ENCODE data around the gene CFAP299.
A peak's percentile ranks its signal among the peaks of the same experiment; 100 is the strongest.

Gene CFAP299

DNA sequence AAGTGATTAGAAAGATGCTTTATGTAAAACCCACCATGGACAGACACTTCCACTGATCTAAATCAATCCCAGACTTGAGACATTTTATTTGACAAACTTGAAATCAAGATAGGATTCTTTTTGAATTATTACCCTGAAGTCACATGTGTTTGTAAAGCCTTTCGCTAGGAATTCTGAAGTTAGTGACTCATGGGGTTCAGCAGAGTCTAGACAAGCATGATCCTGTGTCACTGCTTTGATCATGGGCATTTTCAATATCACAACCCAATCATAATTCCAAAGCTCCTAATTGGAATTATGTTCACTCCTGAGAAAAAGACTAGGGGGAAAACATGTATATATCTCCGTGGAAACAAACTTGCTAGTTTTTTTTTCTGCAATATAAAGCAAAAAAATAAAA, 627.5 kb downstream of the CFAP299 start:
- FAIRE-seq, result no peak

GRCh38 chr4:80967346-80967745, 631.8 kb downstream of the CFAP299 start:
- FAIRE-seq, result no peak

- FAIRE-seq, result no peak
These were observed 644.7 kb downstream of the CFAP299 start for GRCh38 chr4:80980239-80980638.

- FAIRE-seq, result no peak
These were observed 650.5 kb downstream of the CFAP299 start for GRCh38 chr4:80986011-80986410.

GRCh38 chr4:80989921-80990544, 654.5 kb downstream of the CFAP299 start:
- peak; percentile 79 for FAIRE-seq

DNA sequence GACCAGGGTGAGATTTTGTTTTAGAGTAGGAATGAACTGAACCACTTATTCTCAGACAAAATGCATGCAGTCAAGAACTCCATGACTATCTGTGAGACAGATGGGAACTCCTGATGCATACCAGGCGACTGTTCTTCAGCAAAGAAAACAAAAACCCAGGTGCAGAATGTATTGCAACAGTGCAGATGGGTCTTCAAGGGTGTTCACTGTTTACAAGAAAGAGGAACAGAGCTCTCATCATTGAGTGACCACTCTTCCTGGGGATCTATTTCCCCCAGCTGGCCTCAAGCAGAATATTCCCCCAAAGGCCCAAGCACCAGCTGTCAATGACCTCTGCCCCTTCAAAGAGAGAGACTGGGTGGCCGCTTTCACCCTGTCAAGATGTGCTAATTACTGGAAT, 655.3 kb downstream of the CFAP299 start:
- FAIRE-seq, result no peak

DNA sequence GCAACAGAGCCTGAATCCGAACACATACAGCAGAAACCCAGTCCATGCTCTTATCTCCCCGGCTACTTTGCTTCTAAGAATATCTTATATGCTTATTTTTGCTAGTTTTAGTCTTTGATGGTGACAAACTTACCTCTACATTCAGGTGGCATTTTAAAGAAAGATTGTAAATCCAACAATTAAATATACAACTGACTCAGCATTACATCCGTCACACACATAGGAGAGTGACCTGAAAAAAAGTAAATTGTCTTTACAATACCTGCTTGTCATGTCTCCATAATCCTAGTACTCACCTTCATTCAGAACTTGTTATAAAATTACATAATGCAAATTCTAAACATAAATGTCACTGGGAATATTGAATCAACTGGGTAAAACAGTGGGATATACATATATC, 664.4 kb downstream of the CFAP299 start:
- FAIRE-seq, result no peak

DNA sequence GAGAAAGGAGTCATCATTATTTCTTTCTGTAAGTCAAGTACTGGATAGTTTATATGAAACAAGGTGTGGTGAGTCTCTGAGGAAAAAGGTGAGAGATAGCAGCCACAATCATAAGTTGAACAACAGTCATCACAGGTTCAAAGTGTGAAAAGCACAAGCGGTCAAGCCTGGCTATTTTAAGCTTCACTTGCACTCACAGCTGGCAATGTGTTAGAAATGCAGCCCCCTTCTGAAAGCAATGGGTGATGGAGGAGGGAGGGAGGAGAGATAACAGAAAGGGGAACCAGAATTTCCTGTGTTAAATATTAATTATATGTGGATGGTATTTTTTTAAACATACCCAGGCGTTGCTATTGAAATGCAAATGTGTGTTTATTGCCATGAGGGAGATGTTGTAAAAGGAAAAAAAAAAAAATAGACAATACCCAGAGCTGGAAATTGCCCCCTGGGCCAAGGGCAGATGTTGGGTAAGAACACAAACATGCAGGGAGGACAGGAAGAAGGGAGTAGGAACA, 668.1 kb downstream of the CFAP299 start:
- FAIRE-seq, result no peak

DNA sequence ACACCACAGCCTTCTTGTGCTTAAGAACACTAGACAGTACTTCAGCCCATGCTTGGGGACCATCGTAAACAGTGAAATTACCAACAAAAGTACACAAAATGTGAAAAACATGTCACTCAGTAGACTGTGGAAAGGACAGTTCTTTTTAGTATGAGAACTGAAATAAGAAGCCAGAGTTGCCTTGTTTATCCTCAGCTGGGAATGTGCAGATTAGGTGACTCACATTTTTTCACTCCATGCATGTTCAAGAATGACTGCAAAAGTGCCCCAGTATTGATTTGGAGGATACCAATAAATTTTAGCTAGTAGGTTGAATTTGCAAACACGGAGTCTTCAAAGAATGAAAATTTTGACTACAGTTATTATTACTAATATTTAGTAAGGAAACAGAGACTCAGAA, 671.9 kb downstream of the CFAP299 start:
- FAIRE-seq, result no peak
